PC-9 (cell line): ENCODE measurements around the gene NKPD1. TPM values are rescaled to one million over a fixed set of nuclear protein-coding genes. Genes with fewer than 3 reads are reported as not detected.

ENCODE experiments used
- BruUV-seq: library from RNA; stranded (reverse); fragments of 400-500 nt; replicated peaks from 2 replicates; lab custom pipeline; 2021; lab: Mats Ljungman, UMichigan
- CTCF ChIA-PET: fragments of 300-600 bp; sonication (Branson Sonifier 250); formaldehyde crosslinking; loops from one replicate; lab custom pipeline; 2022; ENCODE audit warnings: antibody characterized with exemption; lab: Charles Lee
- POLR2A ChIA-PET: fragments of 300-600 bp; sonication (Branson Sonifier 250); formaldehyde crosslinking; loops from one replicate; lab custom pipeline; 2022; ENCODE audit warnings: antibody characterized with exemption; ENCODE audit not compliant: unreplicated experiment; lab: Charles Lee
- DNase-seq, 2 experiments: peaks; one replicate each; pipeline versions ENCODE4 v3.0.0 to v3.0.0-alpha.2; 2015 to 2022; ENCODE audit warnings: mixed read lengths in 1 of 2
- H2AFZ ChIP-seq: fragments of 200-600 bp; sonication (generic); 2 replicates; pipeline ENCODE4 v1.8.1; 2017; ENCODE audit warnings: antibody characterized with exemption
- H3F3A ChIP-seq: fragments of 200-600 bp; sonication (generic); 2 replicates; pipeline ENCODE4 v1.8.1; 2017; ENCODE audit warnings: antibody characterized with exemption, mild to moderate bottlenecking, low read depth; ENCODE audit not compliant: insufficient read depth
- H3K27ac ChIP-seq: fragments of 200-600 bp; sonication (generic); 2 replicates; pipeline ENCODE4 v1.6.1; 2016; ENCODE audit warnings: mixed run types
- H3K27me3 ChIP-seq: fragments of 200-600 bp; sonication (generic); 2 replicates; pipeline ENCODE4 v1.6.1; 2016; ENCODE audit warnings: low read depth, mixed run types; ENCODE audit not compliant: insufficient read depth
- H3K36me3 ChIP-seq: fragments of 200-600 bp; sonication (generic); 2 replicates; pipeline ENCODE4 v1.6.1; 2016; ENCODE audit warnings: low read depth, mixed run types
- H3K4me1 ChIP-seq: fragments of 200-600 bp; sonication (generic); replicated peaks from 2 replicates; pipeline ENCODE4 v1.6.1; 2016; ENCODE audit warnings: mixed run types; ENCODE audit not compliant: insufficient read depth
- H3K4me2 ChIP-seq: fragments of 200-600 bp; sonication (generic); 2 replicates; pipeline ENCODE4 v1.6.1; 2017; ENCODE audit warnings: mixed run types
- H3K4me3 ChIP-seq: fragments of 200-600 bp; sonication (generic); 2 replicates; pipeline ENCODE4 v1.6.1; 2016; ENCODE audit warnings: mixed run types
- H3K79me2 ChIP-seq: fragments of 200-600 bp; sonication (generic); 2 replicates; pipeline ENCODE4 v1.6.1; 2017; ENCODE audit warnings: low read depth, mixed run types
- H3K9me2 ChIP-seq: fragments of 200-600 bp; sonication (generic); 2 replicates; pipeline ENCODE4 v1.8.1; 2017; ENCODE audit warnings: mild to moderate bottlenecking; ENCODE audit not compliant: insufficient read depth
- H3K9me3 ChIP-seq: fragments of 200-600 bp; sonication (generic); 2 replicates; pipeline ENCODE4 v1.8.1; 2016; ENCODE audit warnings: low read depth; ENCODE audit not compliant: insufficient read depth
- H4K20me1 ChIP-seq: fragments of 200-600 bp; sonication (generic); 2 replicates; pipeline ENCODE4 v1.8.1; 2017; ENCODE audit not compliant: insufficient read depth
- CTCF ChIP-seq: fragments of 200-600 bp; sonication (generic); conservative IDR thresholded peaks from 2 replicates; pipeline ENCODE4 v1.6.1; 2017; ENCODE audit warnings: mixed run types, antibody characterized with exemption, mild to moderate bottlenecking, moderate library complexity
- EZH2 ChIP-seq: fragments of 200-600 bp; sonication (generic); IDR thresholded peaks from 2 replicates; pipeline ENCODE4 v1.8.0; 2017; ENCODE audit warnings: antibody characterized with exemption, low read depth
- intact Hi-C: fragments of 100-400 bp; cut with micrococcal nuclease; formaldehyde crosslinking; loops from one replicate; pipeline ENCODE4 v1.10.0; 2022; ENCODE audit not compliant: unreplicated experiment
- total RNA-seq: library from RNA; stranded (reverse); gene quantifications from 2 replicates; pipeline ENCODE4 v1.2.3, GENCODE V29; 2021

The NKPD1 gene
- total RNA-seq, 1 experiment from 2014 or later: 0.37 TPM

DNA sequence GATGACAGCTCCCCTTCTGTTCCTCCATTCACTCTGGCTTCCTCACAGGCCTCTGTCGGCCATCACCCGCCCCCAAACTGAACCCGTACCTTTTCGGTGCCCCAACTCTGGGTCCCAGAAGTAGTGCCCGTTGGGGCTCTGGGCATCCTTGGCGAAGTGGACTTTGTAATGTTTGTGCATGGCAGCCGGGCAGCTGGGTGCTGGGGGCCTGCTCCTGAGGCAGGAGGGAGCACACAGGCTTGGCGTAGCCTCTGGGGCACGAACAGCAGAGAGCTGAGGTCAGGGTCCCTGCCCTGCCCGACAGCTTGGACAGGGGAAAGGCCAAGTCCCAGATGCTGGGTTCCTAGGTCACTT is 834 bp downstream of the NKPD1 start:
- POLR2A ChIA-PET: no interaction called here
- Histone ChIP-seq H2AFZ (no peak overlapping the region), H3K79me2 (no peaks in the 10 kb centered on the region), H3K36me3 (no peaks in the 10 kb centered on the region), H3K4me3 (no peak overlapping the region), H3K27me3 (no peaks in the 10 kb centered on the region), H3K9me2 (no peaks in the 10 kb centered on the region), H3K4me2 (no peak overlapping the region), H4K20me1 (0 out of 2 replicates have a peak, but pooled peaks cover 2% of the 10 kb centered on the region), H3K27ac (no peak overlapping the region), H3K4me1 (peaks cover 34% of the 10 kb centered on the region), H3F3A (peaks cover 18% of the 10 kb centered on the region), H3K9me3 (no peaks in the 10 kb centered on the region)
- DNase-seq: no peak
- no peak for TF ChIP-seq CTCF
- intact Hi-C loops: no loop called here
- CTCF ChIA-PET: no interaction called here
- BruUV-seq: no TSS peak

DNA sequence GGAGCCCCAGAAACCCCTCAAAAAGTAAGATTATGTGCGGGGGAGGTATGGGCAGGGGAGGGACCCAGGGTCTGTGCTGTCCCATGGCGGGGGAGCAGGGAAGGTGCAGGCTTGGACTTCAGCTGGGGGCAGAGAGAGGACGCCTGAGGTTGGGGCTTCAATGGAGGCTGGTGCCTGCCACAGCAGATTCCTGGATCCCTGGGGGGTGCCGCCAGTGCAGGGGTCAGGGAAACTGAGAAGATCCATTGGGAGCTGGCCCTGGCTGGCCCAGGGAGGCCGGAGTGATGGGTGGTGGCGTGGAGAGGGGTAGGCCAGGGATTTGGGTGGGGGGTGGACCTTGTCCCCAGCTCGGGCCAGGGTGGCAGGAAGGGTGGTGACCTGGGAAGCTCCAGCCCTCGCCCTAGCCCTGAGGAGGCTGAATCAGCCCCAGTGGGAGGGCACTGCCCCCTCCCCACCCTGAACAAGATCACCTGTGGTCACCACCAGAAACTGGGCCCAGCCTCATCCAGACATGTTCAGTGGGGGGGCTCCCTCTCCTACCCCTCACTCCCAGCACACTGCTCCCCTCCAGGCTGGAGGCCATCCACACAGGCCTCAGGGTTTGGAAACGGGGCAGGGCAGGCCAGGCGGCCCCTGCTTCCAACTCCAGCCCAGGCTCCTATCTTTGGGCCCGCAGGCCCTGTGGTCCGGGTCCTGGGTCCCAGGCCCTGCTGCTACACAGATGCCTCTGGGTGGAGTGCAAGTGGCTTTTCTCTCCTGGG is 1.4 kb downstream of the NKPD1 start:
- Histone ChIP-seq H3K4me3 (no peak overlapping the region), H3K9me2 (no peaks in the 10 kb centered on the region), H3K4me2 (no peak overlapping the region), H3K27ac (no peak overlapping the region), H3K36me3 (no peaks in the 10 kb centered on the region), H3K27me3 (no peaks in the 10 kb centered on the region), H3F3A (peaks cover 21% of the 10 kb centered on the region), H3K79me2 (no peaks in the 10 kb centered on the region), H4K20me1 (no peaks in the 10 kb centered on the region), H2AFZ (no peak overlapping the region), H3K4me1 (peaks cover 36% of the 10 kb centered on the region), H3K9me3 (no peaks in the 10 kb centered on the region)
- BruUV-seq: no TSS peak
- intact Hi-C loops: no loop called here
- CTCF ChIA-PET: no interaction called here
- TF ChIP-seq CTCF (no peak), EZH2 (no peak)
- no peak for DNase-seq
- POLR2A ChIA-PET: no interaction called here

GRCh38 chr19:45158503-45159209 is 2.1 kb downstream of the NKPD1 start:
- BruUV-seq: no TSS peak

More at GRCh38 chr19:45158503-45159209, 2.1 kb downstream of the NKPD1 start:
- Histone ChIP-seq H3K27ac (no peak overlapping the region), H3K4me1 (peaks cover 40% of the 10 kb centered on the region), H2AFZ (no peak overlapping the region), H3K9me3 (no peaks in the 10 kb centered on the region), H3K79me2 (no peaks in the 10 kb centered on the region), H3K36me3 (no peaks in the 10 kb centered on the region), H3F3A (peaks cover 26% of the 10 kb centered on the region), H4K20me1 (0 out of 2 replicates have a peak, but pooled peaks cover 5% of the 10 kb centered on the region), H3K27me3 (no peaks in the 10 kb centered on the region), H3K4me2 (no peak overlapping the region), H3K9me2 (no peaks in the 10 kb centered on the region), H3K4me3 (no peak overlapping the region)
- TF ChIP-seq CTCF: no peak
- TF ChIP-seq EZH2: no peak
- intact Hi-C loops: no loop called here
- ChIA-PET POLR2A (no interaction called here), CTCF (no interaction called here)
- no peak for DNase-seq
